NCI-H460 (cell line): ENCODE measurements around the gene MCF2L. TPM values are rescaled to one million over a fixed set of nuclear protein-coding genes. Genes with fewer than 3 reads are reported as not detected.

Experiments used
- DNase-seq: peaks from one replicate; pipeline ENCODE4 v3.0.0-alpha.2; 2016; ENCODE audit warnings: low read depth; ENCODE audit errors: extremely low read depth
- total RNA-seq: library from RNA; depleted of rRNA; stranded (reverse); fragments of >200 nt; shearing (Covaris generic); gene quantifications from 2 replicates; pipeline ENCODE4 v1.2.3, GENCODE V29; 2014

MCF2L gene
- total RNA-seq, 1 experiment from 2014 or later = 0.97 TPM

DNA sequence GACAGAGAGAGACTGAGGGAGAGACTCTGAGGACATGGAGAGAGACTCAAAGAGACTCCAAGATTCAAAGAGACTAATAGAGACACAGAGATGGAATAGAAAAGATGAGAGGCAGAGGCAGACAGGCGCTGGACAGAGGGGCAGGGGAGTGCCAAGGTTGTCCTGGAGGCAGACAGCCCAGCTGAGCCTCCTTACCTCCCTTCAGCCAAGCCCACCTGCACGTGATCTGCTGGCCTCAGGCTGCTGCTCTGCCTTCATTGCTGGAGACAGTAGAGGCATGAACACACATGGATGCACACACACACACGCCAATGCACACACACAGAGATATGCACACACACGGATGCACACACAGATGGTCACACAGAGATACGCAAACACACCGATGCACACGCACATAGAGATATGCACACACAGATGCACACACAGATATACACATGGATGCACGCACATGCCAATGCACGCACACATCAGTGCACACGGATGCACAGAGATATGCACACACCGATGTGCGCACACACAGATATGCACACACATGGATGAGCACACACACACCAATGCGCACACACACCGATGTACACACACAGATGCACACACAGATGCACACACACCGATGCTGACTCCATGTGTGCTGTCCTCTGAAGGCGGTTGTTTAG lies 150.3 kb downstream of the MCF2L start:
- no peak for DNase-seq

DNA sequence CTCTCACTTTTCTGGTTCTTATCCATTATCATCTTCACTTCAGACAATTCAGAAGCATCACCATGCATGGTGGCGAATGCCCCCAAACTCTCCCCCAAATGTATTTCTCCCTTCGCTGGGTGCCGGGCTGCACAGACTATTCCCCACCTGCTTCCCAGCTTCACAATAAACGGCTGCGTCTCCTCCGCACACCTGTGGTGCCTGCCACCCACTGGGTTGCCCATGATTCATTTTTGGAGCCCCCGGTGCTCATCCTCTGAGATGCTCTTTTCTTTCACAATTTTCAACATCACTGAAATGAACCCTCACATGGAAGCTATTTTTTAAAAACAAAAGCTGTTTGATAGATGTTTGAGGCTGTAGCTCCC lies 150.8 kb downstream of the MCF2L start:
- DNase-seq = no peak

DNA sequence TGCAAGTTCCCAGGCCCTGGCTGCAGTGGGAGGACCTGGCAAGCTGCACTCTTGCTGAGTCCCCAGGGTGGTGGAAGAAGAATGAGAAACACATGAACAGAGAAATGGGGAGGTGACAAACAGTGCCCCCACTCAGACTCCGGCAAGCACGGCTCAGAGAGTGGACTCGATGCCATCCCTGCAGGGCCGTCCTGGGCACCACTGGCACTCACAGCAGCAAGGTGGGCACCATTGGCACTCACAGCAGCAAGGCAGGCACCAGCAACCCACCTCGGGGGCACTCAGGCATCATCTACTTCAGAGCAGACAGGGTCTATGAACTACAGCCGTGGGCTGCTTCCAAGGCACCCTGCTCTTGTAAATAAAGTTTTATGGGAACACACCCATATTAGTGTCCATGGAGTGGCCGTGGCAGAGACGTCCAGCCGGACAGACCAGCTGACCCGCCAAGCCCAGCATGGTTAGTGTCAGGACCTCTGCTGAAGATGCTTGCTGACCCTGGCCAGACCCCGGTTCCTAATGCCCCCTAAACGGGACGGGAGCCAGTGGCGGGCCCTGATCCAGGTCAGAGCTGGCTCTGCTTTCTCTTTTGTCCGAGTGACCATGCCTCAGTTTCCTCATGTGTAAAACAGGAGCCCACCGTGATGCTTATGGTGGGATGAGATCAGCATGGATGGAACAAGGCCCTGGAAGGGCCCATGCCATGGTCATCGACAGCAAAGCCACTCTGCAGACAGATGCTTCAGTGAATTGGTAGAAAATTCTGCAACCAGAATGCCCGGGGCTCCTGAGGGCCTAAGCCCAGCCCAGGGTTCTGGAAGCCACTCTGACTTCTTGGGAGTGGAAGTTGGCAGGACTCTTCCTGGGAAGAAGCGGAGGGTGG lies 151.5 kb downstream of the MCF2L start:
- no peak for DNase-seq

DNA sequence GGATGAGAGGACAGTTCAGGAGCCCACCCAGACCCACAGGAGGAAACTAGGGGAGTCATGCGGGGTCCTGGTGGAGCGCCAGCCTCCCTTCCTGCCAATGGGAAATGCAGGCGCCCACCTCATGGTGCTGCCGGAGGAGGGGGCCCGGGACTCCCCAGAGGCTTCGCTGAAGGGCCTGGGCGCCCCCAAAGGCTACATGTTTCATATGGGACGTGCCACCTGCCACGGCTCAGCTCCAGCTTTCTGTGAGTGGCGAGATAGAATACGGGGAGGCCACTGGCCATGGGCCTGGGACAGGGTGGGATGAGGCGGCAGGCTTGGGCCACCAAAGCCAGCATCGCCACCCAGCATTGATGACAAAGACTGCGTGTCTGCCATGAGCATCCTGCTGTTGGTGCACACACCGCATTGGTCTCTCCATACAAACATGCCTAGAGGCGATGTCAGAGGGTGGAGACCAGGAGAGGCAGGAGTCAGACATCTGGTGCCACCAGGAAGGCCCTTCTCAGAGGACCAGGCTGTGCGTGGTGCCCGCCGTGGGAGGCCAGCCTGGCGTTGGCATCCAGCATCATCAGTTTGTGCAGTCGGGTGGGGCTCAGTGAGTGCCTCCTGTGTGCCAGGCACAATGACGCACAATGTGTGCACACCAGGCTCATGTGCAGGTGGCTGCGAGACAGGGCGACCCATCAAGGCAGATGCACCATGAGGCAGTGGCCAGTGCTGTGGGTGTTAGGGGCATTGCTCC lies 152.3 kb downstream of the MCF2L start:
- DNase-seq = no peak

DNA sequence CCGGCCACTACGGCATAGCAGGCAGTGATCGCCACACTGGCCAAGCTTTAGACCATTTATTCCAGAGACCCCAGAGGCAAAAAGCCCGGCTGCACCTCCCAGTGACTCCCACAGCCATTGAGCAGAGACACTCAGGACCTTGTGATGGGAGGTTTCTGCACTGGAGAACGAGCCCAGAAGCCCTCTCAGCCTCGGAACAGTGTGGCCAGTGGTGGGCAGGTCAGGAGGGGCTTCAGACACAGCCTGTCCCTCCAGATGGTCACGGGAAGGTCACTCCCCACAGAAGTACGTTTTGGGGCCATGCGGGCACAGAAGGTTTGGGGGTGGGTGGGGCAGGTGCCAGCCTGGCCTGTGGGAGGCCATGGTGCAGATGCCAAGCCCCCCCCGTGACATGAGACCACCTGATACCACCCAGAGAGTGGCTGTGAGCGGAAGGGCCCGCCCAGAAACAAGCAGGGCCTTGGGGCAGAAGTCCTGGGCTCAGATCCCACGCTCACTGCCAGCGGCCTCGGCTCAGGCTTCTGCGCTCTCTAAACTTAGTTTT lies 153.0 kb downstream of the MCF2L start:
- DNase-seq = no peak

DNA sequence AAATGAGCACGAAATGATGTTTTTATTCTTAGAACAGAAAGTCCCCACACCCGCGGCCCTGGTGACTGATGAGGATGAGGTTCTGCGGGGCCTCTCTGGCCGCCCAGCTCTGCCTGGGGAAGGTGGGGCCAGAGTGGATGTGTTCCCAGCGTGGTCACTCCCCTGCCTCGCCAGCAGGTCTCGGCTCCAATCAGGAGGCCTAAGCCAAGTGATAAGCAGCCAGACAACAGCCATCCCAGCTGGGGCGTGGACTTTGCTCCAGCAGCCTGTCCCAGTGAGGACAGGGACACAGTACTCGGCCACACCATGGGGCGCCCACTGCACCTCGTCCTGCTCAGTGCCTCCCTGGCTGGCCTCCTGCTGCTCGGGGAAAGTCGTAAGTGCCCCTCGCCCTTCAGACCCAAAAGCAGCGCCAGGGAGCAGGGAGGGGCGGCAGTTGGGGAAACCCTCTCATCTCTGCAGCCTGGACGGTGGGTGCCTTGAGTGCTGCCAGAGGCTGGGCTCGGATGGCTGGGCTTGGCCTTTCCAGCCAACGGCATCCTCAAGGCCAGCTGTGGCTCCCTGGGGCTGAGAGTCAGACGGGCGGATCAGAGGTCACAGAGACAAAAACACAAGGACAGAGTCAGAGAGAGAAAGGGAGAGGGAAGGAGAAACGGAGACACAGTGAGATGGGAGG lies 153.7 kb downstream of the MCF2L start, which contains the start of gene F10:
Gene F10, plus strand, starts transcription at position 250 of the 676 bp plus-strand sequence. Its CDS starts 57 bp downstream, at position 307.
- no peak for DNase-seq

DNA sequence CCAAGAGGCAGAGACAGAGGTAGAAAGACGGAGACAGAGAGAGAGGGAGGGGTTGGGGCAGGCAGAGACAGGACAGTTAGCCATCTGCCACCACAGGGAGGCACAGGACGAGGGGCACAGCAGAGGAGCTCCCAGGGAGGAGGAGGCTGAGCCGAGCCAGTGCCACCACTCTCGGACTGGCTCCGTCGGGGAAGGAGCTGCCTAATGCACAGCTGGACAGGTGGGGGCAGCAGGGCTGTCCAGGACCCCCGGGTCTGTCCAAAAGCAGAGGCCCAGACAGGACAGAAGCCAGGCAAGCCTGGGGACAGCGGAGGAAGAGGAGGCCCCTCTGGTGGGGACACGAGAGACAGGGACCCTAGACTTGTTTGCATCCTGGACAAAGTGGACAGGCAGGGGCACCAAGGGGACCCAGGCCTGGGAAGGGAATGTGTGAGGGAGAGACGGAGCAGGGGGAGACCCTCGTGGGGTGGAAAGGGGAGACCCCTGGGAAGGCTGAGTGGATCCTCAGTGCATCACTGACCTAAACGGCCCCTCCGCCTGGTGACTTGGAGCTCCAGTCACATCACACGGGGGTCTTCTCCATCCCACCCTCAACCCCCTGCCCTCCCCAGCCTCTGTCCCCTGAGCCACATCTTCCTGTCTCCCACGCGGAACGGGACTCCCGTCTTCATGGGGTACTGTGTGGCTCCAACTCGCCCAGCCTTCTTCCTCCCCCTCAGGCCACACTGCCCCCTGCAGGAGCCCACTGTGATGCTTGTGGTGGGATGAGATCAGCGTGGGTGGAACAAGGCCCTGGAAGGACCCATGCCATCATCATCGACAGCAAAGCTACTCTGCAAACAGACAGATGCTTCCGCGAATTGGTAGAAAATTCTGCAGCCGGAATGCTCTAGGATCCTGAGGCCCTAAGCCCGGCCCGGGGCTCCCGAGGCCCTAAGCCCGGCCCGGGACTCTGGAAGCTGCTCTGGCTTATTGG lies 154.5 kb downstream of the MCF2L start:
- DNase-seq = no peak

DNA sequence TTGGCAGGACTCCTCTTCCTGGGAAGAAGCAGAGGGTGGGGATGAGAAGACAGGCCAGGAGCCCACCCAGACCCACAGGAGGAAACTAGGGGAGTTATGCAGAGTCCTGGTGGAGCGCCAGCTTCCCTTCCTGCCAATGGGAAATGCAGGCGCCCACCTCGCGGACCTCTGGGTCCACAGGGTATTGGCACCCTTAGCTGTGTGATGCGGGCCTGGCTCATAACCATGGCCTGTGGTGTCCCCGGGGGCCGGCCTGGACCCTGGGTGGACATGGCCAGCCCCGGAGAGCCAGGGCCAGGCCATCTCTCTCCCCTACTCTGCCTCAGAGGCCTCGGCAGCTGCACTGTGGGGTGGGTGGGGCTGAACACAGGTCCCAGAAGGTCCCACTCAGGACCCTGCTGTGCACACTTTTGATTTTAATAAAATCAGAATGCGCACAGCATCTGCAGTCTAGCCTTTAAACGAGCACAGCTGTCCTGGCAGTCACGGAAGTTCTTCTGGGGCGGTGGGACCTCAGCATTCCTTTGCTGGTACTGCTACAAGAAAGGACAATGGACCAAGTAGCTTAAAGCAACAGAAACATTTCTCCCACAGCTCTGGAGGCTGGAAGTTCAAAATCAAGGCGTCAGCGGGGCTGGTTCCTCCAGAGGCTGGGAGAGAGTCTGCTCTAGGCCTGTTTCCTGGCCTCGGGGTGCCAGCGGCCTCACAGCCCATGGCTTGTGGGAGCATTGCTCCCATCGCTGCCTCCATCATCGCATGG lies 155.4 kb downstream of the MCF2L start:
- DNase-seq = no peak

DNA sequence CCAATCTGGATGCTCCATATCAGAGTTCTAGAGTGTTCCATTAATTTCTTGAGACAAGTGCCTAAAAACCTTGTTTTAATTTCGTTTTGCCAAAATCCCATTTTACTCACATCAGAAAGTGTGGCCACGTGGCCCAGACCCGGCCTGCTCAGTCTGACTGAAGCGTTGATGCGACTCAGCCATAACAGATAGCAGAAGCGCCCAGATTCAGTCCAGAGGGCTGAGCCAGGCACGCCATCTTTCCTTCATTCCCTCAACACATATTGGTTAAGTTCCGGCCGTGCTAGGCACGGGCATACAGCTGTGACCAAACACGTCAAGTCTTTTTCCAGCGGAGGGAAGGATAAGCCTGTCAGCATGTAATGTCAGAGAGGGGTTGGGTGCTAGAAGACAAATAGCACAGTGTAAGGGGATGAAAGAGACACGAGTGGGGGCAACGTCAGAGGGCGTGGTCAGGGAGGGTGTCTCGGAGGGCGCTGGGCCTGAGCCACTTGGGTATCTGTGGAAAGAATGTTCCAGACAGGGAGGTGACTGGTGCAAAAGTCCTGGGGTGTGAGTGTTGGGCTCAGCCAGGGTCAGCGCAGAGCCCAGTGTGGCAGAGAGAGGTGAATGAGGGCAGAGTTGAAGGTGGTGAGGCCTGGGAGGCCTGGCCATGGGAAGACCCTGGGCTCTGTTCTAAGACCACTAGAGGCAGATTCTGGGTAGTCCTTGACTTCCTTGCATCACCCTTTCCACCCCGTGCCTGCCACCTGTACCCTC lies 156.7 kb downstream of the MCF2L start:
- no peak for DNase-seq

DNA sequence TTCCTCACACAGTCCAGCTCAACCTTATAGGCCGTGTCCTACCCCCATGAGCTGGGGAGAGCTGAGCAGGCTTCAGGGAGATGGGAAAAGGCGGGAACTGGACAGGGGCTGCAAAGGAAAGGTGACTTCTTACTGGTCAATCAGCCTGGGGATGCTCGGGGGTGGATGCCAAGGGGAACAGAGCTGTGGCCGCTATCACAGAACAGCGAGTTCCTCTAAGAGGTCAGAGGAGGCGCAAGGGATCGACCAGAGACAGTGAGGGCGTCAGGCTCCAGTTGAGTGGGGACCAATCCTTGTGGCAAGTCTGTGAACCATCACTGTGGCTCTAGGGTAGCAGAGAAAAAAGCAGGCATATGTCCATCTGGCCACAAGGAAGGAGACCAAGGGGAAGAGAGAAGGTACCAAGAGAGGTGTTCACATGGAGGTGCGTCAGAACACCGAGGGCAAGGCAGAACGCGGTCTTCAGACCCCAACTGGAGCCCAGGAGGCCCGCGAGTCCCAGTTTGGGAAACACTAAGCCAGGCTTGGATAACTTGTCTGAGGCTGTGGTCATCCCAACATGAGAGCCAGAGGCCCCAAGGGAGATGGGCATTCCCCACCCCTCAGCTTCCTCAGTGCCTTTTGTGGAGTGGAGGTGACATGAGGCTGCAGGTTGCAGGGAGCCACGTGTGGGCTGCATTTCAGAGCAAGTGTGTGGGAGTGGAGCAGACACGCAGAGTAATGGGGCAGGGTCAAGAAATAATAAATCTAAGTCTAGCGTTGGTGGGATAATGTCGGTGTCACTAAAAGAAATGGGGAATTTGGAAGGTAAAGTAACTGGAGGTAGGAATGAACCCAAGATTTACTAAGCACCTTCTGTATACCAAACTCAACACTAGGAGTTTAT lies 157.5 kb downstream of the MCF2L start:
- no peak for DNase-seq

DNA sequence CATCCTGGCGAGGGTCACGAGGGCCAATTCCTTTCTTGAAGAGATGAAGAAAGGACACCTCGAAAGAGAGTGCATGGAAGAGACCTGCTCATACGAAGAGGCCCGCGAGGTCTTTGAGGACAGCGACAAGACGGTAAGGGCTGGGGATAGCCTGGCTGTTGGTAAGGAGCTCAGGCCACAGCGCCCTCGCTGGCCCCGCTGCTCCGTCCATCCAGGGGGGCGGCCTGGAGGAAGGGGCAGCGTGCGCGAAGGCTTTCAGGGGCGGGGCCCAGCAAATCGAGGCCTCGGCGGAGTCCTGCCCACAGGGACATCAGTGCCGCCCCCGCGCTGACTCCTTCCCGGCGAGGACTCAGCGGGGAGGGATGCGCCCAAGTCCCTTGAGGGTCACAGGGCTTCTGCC lies 160.5 kb downstream of the MCF2L start:
- DNase-seq = no peak

DNA sequence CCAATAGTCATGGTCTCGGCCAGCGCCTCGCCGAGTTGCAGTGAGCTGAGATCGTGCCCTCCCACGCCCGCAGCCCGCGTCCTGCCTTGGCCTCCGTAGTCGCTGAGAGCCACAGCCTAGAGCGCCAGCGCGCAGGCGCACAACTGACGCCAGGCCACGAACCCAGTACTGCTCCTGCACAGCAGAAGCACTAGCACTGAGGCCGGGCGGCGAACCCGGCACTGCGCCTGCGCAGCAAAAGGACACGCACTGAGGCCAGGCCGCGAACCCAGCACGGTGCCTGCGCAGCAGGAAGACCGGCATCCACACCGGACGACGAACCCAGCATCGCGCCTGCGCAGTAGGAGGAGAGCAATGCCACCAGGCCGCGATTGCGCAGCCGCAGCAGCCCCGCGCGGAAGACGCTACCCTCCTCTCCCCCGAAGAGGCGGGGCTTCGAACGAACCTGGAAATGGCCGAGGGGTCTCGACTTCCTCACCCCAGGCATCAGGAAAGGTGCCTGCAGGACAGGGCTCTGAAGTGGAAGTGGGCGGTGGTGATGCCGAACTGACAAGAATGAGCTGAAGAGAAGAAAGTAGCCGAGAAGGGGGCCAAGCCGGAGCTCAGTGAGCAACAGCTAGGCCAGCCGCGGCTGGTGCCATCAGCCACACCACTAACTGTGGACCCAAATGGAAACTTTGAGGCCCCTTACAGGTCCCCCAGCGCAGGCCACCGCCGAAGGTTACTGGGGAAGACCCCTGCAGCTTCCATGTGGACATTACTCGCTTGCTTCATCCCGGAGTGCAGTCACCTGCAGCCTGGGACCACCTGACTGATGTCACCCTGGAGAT lies 161.1 kb downstream of the MCF2L start:
- no peak for DNase-seq

DNA sequence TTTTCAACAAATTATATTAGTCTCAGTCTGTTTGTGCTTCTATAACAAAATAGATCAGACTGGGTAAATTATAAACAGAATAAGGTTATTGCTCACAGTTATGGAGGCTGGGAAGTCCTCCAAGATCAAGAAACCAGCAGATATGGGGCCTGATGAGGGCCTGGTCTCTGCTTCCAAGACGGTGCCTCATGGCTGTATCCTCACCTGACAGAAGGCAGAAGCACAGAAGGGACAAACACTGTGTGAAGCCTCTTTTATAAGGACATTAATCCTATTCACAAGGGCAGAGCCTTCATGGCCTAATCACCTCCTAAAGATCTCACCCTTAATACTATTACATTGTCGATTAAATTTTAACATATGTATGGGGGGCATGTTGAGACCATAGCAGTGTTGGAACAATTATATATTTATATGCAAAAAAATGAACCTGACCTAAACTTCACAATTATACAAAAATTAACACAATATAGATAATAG lies 166.3 kb downstream of the MCF2L start:
- no peak for DNase-seq

DNA sequence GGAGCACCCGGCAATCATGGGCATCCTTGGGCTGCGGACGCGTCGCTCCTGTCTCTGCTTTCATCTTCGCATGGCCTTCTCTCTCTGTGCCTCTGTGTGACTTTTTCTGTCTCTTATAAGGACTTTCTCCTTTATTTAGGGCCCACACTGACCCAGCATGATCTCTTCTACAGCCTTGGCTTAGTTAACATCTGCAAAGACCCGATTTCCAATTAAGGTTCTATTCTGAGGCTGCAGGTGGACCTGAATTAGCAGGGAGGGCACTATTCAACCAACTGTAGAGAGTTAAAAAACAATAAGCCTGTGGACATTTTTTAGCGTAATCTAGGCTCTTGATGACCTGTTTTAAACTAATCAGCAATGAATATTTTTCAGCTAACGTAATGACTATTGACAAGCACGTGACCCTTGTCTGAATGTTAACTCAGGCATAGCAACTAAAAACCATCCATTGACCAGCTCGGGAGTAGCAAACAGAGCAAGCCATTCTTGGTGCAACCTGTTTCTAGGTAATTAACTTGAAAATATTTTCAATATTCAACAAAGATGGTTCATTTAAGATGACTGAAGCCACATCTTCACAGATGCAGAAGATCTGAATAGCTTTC lies 168.8 kb downstream of the MCF2L start:
- DNase-seq = no peak

DNA sequence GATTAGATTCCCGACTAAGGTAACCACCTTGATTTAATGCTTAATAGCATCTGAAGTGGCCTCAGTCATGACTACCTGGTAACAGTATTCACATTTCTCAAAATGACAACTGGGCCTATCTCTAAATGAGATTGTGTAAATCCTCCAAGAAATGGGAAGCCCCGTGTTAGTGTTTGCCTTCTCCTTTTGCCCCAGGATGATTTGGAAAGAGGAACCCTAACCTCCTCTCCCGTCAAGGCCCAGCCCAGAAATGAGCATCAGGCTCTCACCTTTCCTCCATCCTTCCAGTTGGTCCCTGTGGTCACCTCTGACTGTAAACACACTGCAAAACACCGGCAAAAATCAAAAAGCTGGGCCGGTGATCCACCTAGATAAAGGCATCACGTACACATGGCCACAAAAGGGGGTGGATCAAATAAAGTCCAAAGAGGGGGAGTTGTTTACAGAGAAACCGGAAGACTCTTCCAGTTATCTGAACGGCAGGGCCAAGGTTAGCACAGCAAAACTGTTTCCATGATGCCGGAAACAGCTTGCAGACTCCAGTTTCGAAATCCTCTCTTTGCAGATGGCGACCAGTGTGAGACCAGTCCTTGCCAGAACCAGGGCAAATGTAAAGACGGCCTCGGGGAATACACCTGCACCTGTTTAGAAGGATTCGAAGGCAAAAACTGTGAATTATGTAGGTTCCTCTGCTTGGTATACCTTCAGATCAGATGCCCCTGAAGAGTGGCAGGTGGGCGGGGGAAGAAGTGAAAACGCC lies 170.0 kb downstream of the MCF2L start:
- no peak for DNase-seq
